Stomach smooth muscle (tissue), 2 donors: Measurements from ENCODE around the gene TOP2A.
"Not testable (repeated sequence)": the region's sequence is repeated elsewhere in the genome, so short reads cannot be mapped to it uniquely, and the experiment has no call there.

Source experiments
- H3K27ac ChIP-seq: one replicate; pipeline ENCODE4 v1.7.0; 2013; ENCODE audit warnings: mild to moderate bottlenecking, low read length, inconsistent platforms
- H3K27me3 ChIP-seq, 2 donors: one replicate each; pipeline ENCODE4 v1.7.0; 2013; ENCODE audit warnings: low read length in 2 of 2; ENCODE audit not compliant: insufficient read depth in 2 of 2, control insufficient read depth in 1 of 2
- H3K36me3 ChIP-seq, 2 donors: one replicate each; pipeline ENCODE4 v1.7.0; 2013; ENCODE audit warnings: low read length in 2 of 2; ENCODE audit not compliant: control insufficient read depth in 2 of 2, insufficient read depth in 2 of 2
- H3K4me1 ChIP-seq: one replicate; pipeline ENCODE4 v1.7.0; 2013; ENCODE audit warnings: low read length; ENCODE audit not compliant: control insufficient read depth, insufficient read depth
- H3K4me3 ChIP-seq, 2 donors: one replicate each; pipeline ENCODE4 v1.7.0; 2013; ENCODE audit warnings: low read length in 2 of 2
- H3K9ac ChIP-seq, 2 donors: one replicate each; pipeline ENCODE4 v1.7.0; 2013; ENCODE audit warnings: low read length in 2 of 2, mild to moderate bottlenecking in 1 of 2
- H3K9me3 ChIP-seq, 2 donors: one replicate each; pipeline ENCODE4 v1.7.0; 2013; ENCODE audit warnings: low read length in 2 of 2; ENCODE audit not compliant: control insufficient read depth in 2 of 2
- donor health status: healthy.
- donor health status: Pancreatic carcinoma.

Gene TOP2A

DNA sequence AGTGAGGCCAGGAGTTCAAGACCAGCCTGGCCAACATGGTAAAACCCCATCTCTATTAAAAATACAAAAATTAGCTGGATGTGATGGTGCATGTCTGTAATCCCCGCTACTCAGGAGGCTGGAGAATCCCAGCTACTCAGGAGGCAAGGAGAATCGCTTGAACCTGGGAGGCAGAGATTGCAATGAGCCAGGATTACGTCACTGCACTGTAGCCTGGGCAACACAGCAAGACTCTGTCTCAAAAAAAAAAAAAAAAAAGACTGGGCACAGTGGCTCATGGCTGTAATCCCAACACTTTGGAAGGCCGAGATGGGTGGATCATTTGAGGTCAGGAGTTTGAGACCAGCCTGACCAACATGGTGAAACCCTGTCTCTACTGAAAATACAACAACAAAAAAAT lies 8.2 kb downstream of the TOP2A start:
- H3K4me3 ChIP-seq, H3K4me1 ChIP-seq, H3K36me3 ChIP-seq, H3K9ac ChIP-seq, H3K27me3 ChIP-seq, H3K27ac ChIP-seq, H3K9me3 ChIP-seq: not testable (repeated sequence)

DNA sequence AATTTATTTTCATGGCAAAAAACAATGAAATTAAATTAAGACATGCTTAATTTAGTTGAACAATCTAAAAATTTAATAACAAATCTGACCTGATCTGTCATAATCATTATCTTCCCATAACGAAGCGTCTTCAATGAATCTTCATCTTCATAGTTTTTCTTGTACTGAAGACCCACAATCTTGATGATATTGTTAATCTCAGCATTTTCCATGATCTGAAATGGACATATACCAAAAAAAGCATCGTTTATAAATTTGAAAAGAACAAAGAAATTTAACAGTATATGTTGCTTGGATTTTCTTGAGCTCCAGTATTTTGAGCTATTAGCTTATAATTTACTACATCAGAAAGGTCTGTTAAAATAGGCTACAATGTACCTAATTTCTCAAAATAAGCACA lies 10.2 kb downstream of the TOP2A start:
- H3K9me3 ChIP-seq: no peaks in the 10 kb centered on the region
- H3K4me3 ChIP-seq: no peak overlapping the region
- no peak overlapping the region for H3K27ac ChIP-seq
- no peak overlapping the region for H3K9ac ChIP-seq
- no peaks in the 10 kb centered on the region for H3K27me3 ChIP-seq
- no peaks in the 10 kb centered on the region for H3K36me3 ChIP-seq
- no peaks in the 10 kb centered on the region for H3K4me1 ChIP-seq

DNA sequence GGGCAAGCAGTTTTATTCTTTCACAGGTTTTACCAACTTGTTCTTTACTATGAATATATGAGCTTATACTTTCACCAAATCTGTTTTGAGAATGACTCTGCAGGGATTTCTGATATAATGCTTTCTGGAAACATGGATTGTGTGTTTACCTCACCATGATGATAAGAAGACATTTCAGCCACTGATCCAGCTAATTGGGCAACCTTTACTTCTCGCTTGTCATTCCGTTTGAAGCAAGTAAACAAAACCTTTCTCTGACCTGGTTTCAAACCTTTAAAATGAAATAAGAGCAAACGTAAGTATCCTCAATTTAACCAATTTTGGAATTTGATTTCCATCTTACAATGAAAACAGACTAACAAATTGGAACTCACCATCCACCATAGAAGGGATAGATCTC lies 13.7 kb downstream of the TOP2A start:
- Histone ChIP-seq H3K9me3 (no peaks in the 10 kb centered on the region), H3K27ac (no peak overlapping the region), H3K36me3 (no peaks in the 10 kb centered on the region)

DNA sequence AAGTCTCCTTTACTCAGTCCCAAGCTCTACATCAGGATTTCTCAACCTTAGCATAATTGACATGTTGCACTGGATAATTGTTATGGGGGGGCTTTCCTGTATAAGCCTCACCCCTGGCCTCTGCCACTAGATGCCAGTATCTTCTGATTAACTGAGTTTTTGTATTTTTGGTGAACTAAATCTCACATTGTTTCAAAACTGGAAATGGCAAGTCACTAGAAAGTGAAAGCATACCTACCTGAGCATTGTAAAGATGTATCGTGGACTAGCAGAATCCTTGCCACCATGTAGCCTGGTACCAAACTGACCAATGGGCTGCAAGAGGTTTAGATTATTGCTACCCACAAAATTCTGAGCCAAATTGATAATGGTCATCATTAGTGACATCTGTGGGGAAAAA lies 15.0 kb downstream of the TOP2A start:
- H3K9me3 ChIP-seq: no peaks in the 10 kb centered on the region
- H3K4me1 ChIP-seq: no peaks in the 10 kb centered on the region
- H3K36me3 ChIP-seq: no peaks in the 10 kb centered on the region
- no peak overlapping the region for H3K27ac ChIP-seq
- no peak overlapping the region for H3K9ac ChIP-seq
- H3K27me3 ChIP-seq: no peaks in the 10 kb centered on the region
- H3K4me3 ChIP-seq: no peak overlapping the region

More for the DNA sequence above, 13.7 kb downstream of the TOP2A start:
- H3K4me3 ChIP-seq: no peak overlapping the region
- no peaks in the 10 kb centered on the region for H3K27me3 ChIP-seq
- no peaks in the 10 kb centered on the region for H3K4me1 ChIP-seq
- H3K9ac ChIP-seq: no peak overlapping the region

DNA sequence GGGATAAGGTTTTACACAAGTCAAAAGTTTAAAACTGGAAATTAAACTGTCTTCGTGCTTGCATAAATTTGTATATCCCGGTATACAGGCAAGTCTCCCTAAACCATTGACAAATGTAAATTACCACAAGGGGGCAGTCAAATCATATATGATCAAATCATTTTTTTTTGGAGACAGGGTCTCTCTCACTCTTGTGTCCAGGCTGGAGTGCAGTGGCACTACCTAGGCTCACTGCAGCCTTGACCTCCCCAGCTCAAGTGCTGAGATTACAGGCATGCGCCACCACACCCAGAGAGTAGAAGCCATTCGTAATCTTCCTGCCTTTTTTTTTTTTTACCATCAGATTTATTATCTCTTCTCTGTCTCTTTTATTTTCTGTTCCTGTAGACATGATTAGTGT lies 18.5 kb downstream of the TOP2A start:
- Histone ChIP-seq H3K9ac (no peak overlapping the region), H3K27ac (no peak overlapping the region), H3K36me3 (no peaks in the 10 kb centered on the region)

DNA sequence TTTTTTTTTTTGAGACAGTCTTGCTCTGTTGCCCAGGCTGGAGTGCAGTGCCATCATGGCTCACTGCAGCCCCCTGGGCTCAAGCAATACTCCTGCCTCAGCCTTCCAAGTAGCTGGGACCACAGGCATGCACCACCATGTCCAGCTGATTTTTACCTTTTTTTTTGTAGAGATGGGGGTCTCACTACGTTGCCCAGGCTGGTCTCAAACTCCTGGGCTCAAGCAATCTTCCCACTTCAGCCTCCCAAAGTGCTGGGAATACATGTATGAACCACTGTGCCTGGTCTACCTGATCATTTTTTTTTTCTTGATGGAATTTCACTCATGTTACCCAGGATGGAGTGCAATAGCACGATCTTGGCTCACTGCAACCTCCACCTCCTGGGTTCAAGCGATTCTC lies 31.1 kb downstream of the TOP2A start:
- H3K4me1 ChIP-seq, H3K4me3 ChIP-seq, H3K27me3 ChIP-seq, H3K9me3 ChIP-seq, H3K36me3 ChIP-seq, H3K9ac ChIP-seq, H3K27ac ChIP-seq: not testable (repeated sequence)

More for the DNA sequence above, 18.5 kb downstream of the TOP2A start:
- no peak overlapping the region for H3K4me3 ChIP-seq
- no peaks in the 10 kb centered on the region for H3K4me1 ChIP-seq
- H3K27me3 ChIP-seq: no peaks in the 10 kb centered on the region
- no peaks in the 10 kb centered on the region for H3K9me3 ChIP-seq

DNA sequence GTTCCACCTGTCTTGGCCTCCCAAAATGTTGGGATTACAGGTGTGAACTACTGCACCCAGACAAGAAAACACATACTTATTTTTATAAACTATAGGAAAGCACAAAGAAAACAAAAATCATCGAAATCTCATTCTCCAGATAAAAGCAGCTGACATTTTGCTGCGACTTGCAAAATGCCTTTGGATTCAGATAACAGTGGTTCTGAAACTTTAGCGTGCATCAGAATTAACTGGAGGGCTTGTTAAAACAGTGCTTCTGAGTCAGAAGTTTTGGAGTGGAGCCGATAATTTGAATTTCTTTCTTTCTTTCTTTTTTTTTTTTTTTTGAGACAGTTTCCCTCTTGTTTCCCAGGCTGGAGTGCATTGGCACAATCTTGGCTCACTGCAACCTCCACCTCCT lies 35.4 kb downstream of the TOP2A start:
- Histone ChIP-seq H3K4me3 (no peak overlapping the region), H3K9me3 (no peaks in the 10 kb centered on the region), H3K4me1 (no peaks in the 10 kb centered on the region), H3K27ac (no peak overlapping the region), H3K36me3 (no peaks in the 10 kb centered on the region), H3K27me3 (no peaks in the 10 kb centered on the region), H3K9ac (no peak overlapping the region)

DNA sequence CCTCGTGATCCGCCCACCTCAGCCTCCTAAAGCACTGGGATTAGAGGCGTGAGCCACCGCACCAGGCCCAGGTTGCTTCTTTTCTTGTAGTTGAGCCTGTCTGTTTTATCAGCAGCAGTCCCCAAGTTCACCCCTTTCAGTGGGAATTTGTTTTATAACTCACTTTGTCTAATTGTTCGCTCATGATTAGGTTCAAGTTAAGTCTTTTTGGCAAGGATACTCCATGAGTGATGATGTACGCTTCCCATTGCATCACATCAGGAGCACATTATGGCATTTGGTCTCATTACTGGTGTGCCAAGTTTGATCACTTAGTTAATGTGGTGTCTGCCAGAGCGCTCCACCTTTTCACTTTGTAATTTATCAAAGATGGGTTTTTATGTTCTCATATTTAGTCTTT lies 38.7 kb downstream of the TOP2A start:
- Histone ChIP-seq H3K36me3 (no peaks in the 10 kb centered on the region), H3K27me3 (no peaks in the 10 kb centered on the region)

DNA sequence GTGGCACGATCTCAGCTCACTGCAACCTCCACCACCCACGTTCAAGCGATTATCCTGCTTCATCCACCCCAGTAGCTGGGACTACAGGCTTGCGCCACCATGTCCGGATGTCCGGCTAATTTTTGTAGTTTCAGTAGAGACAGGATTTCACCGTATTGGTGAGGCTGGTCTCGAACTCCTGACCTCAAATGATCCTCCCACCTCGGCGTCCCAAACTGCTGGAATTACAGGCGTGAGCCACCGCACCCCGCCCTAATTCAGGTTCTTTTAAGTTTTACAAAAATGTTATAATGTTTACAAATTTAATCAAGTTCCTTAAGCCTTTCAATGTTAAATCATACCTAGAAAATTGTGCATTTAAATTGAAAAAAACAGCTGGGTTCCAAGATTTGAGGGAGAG lies 39.9 kb downstream of the TOP2A start:
- Histone ChIP-seq H3K9me3 (no peaks in the 10 kb centered on the region), H3K4me3 (no peak overlapping the region), H3K27ac (no peak overlapping the region), H3K4me1 (no peaks in the 10 kb centered on the region), H3K9ac (no peak overlapping the region), H3K36me3 (no peaks in the 10 kb centered on the region), H3K27me3 (no peaks in the 10 kb centered on the region)

More for the DNA sequence above, 38.7 kb downstream of the TOP2A start:
- no peak overlapping the region for H3K4me3 ChIP-seq
- no peak overlapping the region for H3K27ac ChIP-seq
- H3K9ac ChIP-seq: no peak overlapping the region
- H3K4me1 ChIP-seq: no peaks in the 10 kb centered on the region
- no peaks in the 10 kb centered on the region for H3K9me3 ChIP-seq

DNA sequence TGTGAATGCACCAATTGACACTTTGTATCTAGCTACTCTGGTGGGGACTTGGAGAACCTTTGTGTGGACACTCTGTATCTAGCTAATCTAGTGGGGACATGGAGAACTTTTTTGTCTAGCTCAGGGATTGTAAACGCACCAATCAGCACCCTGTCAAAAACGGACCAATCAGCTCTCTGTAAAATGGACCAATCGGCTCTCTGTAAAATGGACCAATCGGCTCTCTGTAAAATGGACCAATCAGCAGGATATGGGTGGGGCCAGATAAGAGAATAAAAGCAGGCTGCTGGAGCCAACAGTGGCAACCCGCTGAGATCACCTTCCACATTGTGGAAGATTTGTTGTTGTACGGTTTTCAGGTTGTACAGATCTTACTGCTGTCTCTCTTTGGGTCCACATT lies 41.2 kb downstream of the TOP2A start:
- H3K9me3 ChIP-seq, H3K36me3 ChIP-seq, H3K4me1 ChIP-seq, H3K27me3 ChIP-seq, H3K27ac ChIP-seq, H3K4me3 ChIP-seq, H3K9ac ChIP-seq: not testable (repeated sequence)

DNA sequence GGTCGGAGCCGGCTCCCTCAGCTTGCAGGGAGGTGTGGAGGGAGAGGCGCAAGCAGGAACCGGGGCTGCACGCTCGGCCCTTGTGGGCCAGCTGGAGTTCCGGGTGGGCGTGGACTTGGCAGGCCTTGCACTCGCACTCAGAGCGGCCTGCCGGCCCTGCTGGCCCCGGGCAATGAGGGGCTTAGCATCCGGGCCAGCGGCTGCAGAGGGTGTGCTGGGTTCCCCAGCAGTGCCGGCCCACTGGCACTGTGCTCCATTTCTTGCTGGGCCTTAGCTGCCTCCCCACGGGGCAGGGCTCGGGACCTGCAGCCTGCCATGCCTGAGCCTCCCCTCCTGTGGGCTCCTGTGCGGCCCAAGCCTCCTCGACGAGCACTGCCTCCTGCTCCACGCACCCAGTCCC lies 41.9 kb downstream of the TOP2A start:
- not testable (repeated sequence) for H3K9ac ChIP-seq, H3K27me3 ChIP-seq, H3K36me3 ChIP-seq, H3K4me1 ChIP-seq, H3K27ac ChIP-seq, H3K9me3 ChIP-seq, H3K4me3 ChIP-seq
